ENCODE measurements around the gene CDC42EP4.

DNA sequence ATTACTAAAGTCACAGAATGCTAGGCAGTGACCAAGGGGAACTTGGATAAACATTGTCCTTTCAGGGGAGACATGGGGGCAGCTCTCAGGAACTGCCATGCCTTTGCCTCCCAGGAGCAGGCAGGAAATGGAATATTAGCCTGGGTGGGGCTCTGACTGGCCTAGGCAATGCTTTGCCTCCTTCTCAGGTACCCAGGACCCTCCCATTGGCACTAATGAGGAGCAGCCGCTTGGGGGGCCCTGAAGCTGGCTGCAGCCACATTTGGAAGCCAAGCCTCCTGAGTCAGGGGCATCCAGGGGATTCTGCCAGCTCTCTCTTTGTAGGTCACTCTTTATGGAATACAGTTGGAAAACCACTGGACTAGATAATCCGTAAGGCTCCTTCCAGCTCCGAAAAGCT, 55.6 kb downstream of the CDC42EP4 start:
- TF ChIP-seq, protein P1, sequence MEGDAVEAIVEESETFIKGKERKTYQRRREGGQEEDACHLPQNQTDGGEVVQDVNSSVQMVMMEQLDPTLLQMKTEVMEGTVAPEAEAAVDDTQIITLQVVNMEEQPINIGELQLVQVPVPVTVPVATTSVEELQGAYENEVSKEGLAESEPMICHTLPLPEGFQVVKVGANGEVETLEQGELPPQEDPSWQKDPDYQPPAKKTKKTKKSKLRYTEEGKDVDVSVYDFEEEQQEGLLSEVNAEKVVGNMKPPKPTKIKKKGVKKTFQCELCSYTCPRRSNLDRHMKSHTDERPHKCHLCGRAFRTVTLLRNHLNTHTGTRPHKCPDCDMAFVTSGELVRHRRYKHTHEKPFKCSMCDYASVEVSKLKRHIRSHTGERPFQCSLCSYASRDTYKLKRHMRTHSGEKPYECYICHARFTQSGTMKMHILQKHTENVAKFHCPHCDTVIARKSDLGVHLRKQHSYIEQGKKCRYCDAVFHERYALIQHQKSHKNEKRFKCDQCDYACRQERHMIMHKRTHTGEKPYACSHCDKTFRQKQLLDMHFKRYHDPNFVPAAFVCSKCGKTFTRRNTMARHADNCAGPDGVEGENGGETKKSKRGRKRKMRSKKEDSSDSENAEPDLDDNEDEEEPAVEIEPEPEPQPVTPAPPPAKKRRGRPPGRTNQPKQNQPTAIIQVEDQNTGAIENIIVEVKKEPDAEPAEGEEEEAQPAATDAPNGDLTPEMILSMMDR (IDR thresholded peaks at IDR 0.05 in 2 of 3, conservative IDR thresholded peaks at IDR 0.05 in 1 of 3; ENCODE audit: control insufficient read depth in 2 of 3, extremely low read depth in 1 of 3, insufficient read depth in 1 of 3, low read depth in 3 of 3, low read length in 3 of 3), result no peak
- TF ChIP-seq EGR1 (IDR thresholded peaks at IDR 0.05; ENCODE audit: borderline replicate concordance in 1 of 2, low read depth in 2 of 2, low read length in 2 of 2) (no peak), NR2F1 (conservative IDR thresholded peaks at IDR 0.05) (no peak), TCF12 (IDR thresholded peaks at IDR 0.05; ENCODE audit: low read depth, low read length) (no peak), HDAC6 (IDR thresholded peaks at IDR 0.05; ENCODE audit: unreplicated experiment) (no peak), ZZZ3 (IDR thresholded peaks at IDR 0.05; ENCODE audit: control insufficient read depth, insufficient read length, low read depth) (no peak), NRF1 (conservative IDR thresholded peaks at IDR 0.05; ENCODE audit: low read depth, low read length) (no peak), EP300 (IDR thresholded peaks at IDR 0.05; ENCODE audit: borderline replicate concordance in 1 of 2, control insufficient read depth in 1 of 2, low read depth in 2 of 2, low read length in 2 of 2) (no peak), TARDBP (IDR thresholded peaks at IDR 0.05; ENCODE audit: borderline replicate concordance) (no peak)

Data from GM12878 (cell line).